ENCODE measurements around the gene HSD11B1L.

The HSD11B1L gene

DNA sequence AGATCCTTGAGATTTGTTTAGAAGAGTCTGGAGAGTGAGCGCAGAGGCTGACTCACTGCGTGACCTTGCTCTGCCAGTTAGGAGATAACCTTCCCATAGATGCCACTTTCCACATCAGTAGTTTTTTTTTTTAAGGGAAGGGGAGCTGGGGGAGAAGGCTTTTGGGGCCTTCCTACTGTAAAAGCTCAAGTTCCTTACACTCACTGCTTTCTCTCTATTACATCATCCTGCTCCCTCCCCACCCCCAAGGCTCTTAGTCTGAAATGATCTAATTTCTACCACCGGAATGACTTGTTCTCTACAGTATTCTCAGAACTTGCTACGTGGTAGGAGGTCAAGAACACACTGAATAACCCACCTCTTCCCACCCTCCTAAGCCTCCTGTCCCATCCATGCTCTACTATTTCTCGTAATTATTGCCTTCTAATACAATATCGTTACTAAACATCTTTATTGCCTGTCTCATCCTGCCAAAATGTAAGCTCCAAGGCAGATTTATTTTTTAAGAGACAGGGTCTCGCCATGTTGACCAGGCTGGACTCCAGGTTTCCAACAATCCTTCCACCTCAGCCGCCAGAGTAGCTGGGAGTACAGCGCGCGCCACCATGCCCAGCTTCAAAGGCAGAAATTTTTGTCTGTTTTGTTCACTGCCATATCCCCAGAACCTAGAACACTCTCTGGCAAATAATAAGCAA is 37.9 kb downstream of the HSD11B1L start:
- no peaks in the 10 kb centered on the region for H3K9me3 ChIP-seq (ENCODE audit: control insufficient read depth, insufficient read depth, low read depth, low read length)
- peaks cover 18 to 21% of the 10 kb centered on the region in 2 experiments; a peak in 2 of 3 replicates for H3K36me3 ChIP-seq (ENCODE audit: control insufficient read depth in 2 of 2, insufficient read depth in 1 of 2, low read length in 2 of 2)
- CTCF ChIA-PET: interaction anchor here (0.9 to 1.6 kb wide), 5 partner anchors 13 to 71 kb away, joined by 3 to 7 read pairs (median 3); partner anchors contain the start of gene RPL36
- H3K4me1 ChIP-seq (ENCODE audit: control insufficient read depth, insufficient read depth, low read length): peaks cover 12% of the 10 kb centered on the region; the same call in 1 of the 2 replicates
- POLR2A ChIA-PET: interaction anchor here (0.5 to 4.1 kb wide), 16 partner anchors 11 to 1519 kb away, joined by 3 to 62 read pairs (median 4); partner anchors contain the start of genes DUS3L, NDUFA11 and RPL36
- H3K4me3 ChIP-seq (ENCODE audit: low read depth, low read length): peak overlapping the region; percentile 68
- peak overlapping the region; percentile 80 for H3K27ac ChIP-seq (ENCODE audit: extremely low read depth, low read depth, low read length)
- TF ChIP-seq ZNF121 (tag by site-specific recombination; IDR thresholded peaks at IDR 0.05) (no peak), KLF8 (tag by site-specific recombination; IDR thresholded peaks at IDR 0.05) (peak; percentile 52), GLIS2 (tag by site-specific recombination; IDR thresholded peaks at IDR 0.05) (no peak), MYNN (tag by site-specific recombination; IDR thresholded peaks at IDR 0.05; ENCODE audit: borderline replicate concordance) (peak; percentile 99), ZNF394 (tag by site-specific recombination; IDR thresholded peaks at IDR 0.05; ENCODE audit: borderline replicate concordance) (peak; percentile 70), PRDM6 (tag by site-specific recombination; IDR thresholded peaks at IDR 0.05) (peak; percentile 58), ZNF580 (tag by site-specific recombination; IDR thresholded peaks at IDR 0.05) (peak; percentile 78), ZNF391 (tag by site-specific recombination; IDR thresholded peaks at IDR 0.05; ENCODE audit: borderline replicate concordance, low read depth) (no peak), OSR2 (tag by site-specific recombination; IDR thresholded peaks at IDR 0.05) (peak; percentile 62), ZEB2 (tag by site-specific recombination; IDR thresholded peaks at IDR 0.05) (peak; percentile 94), ZNF324 (tag by site-specific recombination; IDR thresholded peaks at IDR 0.05) (peak; percentile 80), ZNF561 (tag by site-specific recombination; IDR thresholded peaks at IDR 0.05; ENCODE audit: borderline replicate concordance) (peak; percentile 48; the same call in 1 of the 2 replicates), ZNF549 (tag by site-specific recombination; IDR thresholded peaks at IDR 0.05) (no peak), BCL6B (tag by site-specific recombination; IDR thresholded peaks at IDR 0.05) (no peak), IKZF3 (tag by site-specific recombination; IDR thresholded peaks at IDR 0.05) (peak; percentile 94), RBAK (tag by site-specific recombination; IDR thresholded peaks at IDR 0.05) (no peak), ZNF341 (tag by site-specific recombination; IDR thresholded peaks at IDR 0.05; ENCODE audit: low read depth) (peak; percentile 56; the same call in 1 of the 2 replicates), ZNF175 (tag by site-specific recombination; IDR thresholded peaks at IDR 0.05) (no peak), ZNF792 (tag by site-specific recombination; IDR thresholded peaks at IDR 0.05) (no peak), ZNF174 (tag by site-specific recombination; IDR thresholded peaks at IDR 0.05) (no peak), ZNF133 (tag by site-specific recombination; IDR thresholded peaks at IDR 0.05) (no peak), KLF10 (tag by site-specific recombination; IDR thresholded peaks at IDR 0.05) (peak; percentile 53; the same call in 1 of the 2 replicates), ZBTB21 (tag by site-specific recombination; IDR thresholded peaks at IDR 0.05) (peak; percentile 85), YY1 (tag by site-specific recombination; IDR thresholded peaks at IDR 0.05) (no peak), ZIC2 (tag by site-specific recombination; IDR thresholded peaks at IDR 0.05) (no peak), GLI2 (tag by site-specific recombination; IDR thresholded peaks at IDR 0.05; ENCODE audit: borderline replicate concordance, low read depth) (no peak), ZNF560 (tag by site-specific recombination; IDR thresholded peaks at IDR 0.05; ENCODE audit: borderline replicate concordance) (no peak), MZF1 (tag by site-specific recombination; IDR thresholded peaks at IDR 0.05; ENCODE audit: borderline replicate concordance) (peak; percentile 81), ZNF311 (tag by site-specific recombination; IDR thresholded peaks at IDR 0.05; ENCODE audit: borderline replicate concordance) (no peak), ZNF132 (tag by site-specific recombination; IDR thresholded peaks at IDR 0.05; ENCODE audit: borderline replicate concordance) (no peak)
- TF ChIP-seq, protein P1, sequence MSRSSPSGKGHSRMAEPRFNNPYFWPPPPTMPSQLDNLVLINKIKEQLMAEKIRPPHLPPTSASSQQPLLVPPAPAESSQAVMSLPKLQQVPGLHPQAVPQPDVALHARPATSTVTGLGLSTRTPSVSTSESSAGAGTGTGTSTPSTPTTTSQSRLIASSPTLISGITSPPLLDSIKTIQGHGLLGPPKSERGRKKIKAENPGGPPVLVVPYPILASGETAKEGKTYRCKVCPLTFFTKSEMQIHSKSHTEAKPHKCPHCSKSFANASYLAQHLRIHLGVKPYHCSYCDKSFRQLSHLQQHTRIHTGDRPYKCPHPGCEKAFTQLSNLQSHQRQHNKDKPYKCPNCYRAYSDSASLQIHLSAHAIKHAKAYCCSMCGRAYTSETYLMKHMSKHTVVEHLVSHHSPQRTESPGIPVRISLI (tag by site-specific recombination; IDR thresholded peaks at IDR 0.05): peak; percentile 76
- TF ChIP-seq, protein P2, sequence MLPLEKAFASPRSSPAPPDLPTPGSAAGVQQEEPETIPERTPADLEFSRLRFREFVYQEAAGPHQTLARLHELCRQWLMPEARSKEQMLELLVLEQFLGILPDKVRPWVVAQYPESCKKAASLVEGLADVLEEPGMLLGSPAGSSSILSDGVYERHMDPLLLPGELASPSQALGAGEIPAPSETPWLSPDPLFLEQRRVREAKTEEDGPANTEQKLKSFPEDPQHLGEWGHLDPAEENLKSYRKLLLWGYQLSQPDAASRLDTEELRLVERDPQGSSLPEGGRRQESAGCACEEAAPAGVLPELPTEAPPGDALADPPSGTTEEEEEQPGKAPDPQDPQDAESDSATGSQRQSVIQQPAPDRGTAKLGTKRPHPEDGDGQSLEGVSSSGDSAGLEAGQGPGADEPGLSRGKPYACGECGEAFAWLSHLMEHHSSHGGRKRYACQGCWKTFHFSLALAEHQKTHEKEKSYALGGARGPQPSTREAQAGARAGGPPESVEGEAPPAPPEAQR (tag by site-specific recombination; IDR thresholded peaks at IDR 0.05): no peak; the same call in 1 of the 2 replicates
